GM21576 (cell line): ENCODE measurements around the gene CCL18.
"Not testable (repeated sequence)": the region's sequence is repeated elsewhere in the genome, so short reads cannot be mapped to it uniquely, and the experiment has no call there.

Experiments used
- ATAC-seq: cut with Tn5 transposase; IDR thresholded peaks from one replicate; pipeline ENCODE4 v1.9.1; 2021; ENCODE audit warnings: mild to moderate bottlenecking, moderate library complexity; ENCODE audit not compliant: unreplicated experiment

CCL18 gene

DNA sequence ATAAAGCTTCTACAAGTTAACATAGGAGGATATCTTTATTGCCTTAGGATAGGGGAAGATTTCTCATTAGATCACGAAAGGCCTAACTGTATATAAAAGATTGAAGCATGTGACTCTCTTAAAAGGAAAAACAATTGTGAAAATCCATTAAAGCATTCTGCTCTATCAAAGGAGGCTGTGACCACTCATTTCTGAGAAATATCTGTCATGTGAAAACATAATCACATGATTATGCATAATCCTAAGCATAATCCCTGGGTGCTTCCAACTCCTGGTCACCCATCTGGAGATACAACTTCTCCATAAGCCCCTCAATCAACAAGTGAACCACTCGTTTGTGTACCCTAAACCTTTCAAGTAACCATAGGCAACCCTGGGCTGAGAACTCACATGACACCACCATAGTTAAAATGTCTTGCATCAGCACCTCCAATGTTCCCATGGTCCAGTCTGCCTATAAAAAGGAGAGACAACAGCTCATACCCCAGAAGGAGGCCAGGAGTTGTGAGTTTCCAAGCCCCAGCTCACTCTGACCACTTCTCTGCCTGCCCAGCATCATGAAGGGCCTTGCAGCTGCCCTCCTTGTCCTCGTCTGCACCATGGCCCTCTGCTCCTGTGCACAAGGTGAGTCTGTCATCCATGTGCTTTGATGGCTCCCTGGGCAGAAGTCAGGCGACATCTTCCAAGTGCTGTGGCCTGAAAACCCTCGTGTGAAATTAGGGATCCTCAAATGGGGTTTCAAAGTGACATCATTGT is at the start of gene CCL18:
Gene CCL18, plus strand, starts transcription at position 487 of the 756 bp plus-strand sequence. Its CDS starts 71 bp downstream, at position 558.
- ATAC-seq = no peak

DNA sequence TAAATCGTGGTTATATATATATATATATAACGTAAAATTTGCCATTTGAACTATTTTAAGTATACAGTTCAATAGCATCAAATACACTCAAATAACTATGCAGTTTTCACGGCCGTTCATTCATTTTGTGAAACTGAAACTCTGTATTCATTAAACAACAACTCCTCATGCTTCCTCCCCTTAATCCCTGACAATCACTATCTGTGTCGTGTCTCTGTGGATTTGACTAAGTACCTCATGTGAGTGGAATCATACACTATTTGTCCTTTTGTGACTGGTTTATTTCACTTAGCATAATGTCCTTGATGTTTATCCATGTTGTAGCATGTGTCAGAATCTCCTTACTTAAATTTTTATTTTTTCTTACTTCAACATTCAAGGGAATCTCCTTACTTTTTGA is 49.1 kb upstream of the CCL18 start:
- ATAC-seq = no peak

- not testable (repeated sequence) for ATAC-seq
Observed at GRCh38 chr17:36015895-36016294, 48.2 kb upstream of the CCL18 start.

DNA sequence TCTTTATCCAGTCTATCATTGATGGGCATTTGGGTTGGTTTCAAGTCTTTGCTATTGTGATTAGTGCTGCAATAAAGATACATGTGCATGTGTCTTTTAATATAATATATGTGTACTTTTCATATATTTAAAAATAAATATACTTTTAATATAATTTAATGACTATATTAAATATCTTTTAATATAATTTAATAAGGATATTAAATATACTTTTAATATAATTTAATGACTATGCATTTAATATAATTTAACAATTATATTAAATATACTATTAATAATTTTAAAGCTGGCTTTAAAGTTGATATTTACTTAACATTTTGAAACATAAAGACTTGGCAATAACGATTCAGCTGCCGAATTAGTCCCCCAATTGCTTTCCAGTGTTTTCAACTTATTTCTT is 47.5 kb upstream of the CCL18 start:
- ATAC-seq = no peak

- no peak for ATAC-seq
Observed at GRCh38 chr17:36017799-36018198, 46.3 kb upstream of the CCL18 start, which contains the start of gene CCL23. TSS of gene CCL23 (minus strand) at chr17:36017972. CDS start at chr17:36017897, 75 bp downstream.

- no peak for ATAC-seq
Observed at GRCh38 chr17:36019423-36019822, 44.6 kb upstream of the CCL18 start.

- ATAC-seq = no peak
Observed at GRCh38 chr17:36024106-36024869, 39.8 kb upstream of the CCL18 start.

DNA sequence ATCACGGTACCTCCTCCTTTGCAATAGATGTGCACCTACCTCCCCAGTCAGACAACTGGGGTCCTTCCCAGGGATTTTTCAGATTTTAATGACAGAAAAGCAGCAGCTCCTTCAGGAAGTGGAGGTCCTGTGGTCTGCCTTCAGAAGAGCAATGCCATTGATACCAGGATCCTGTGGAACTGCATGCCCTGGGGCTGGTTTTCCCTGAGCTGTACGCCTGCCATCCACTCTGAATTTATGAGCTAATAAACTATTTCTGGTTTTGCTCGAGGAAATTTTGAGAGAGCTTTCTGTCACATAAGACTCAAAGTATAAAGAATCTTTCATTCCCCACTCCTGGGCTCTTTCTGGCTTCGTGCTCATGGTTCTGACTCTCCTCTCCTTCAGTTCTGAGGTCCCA is 36.3 kb upstream of the CCL18 start:
- no peak for ATAC-seq

GRCh38 chr17:36030956-36031355 is 33.1 kb upstream of the CCL18 start:
- ATAC-seq = no peak

DNA sequence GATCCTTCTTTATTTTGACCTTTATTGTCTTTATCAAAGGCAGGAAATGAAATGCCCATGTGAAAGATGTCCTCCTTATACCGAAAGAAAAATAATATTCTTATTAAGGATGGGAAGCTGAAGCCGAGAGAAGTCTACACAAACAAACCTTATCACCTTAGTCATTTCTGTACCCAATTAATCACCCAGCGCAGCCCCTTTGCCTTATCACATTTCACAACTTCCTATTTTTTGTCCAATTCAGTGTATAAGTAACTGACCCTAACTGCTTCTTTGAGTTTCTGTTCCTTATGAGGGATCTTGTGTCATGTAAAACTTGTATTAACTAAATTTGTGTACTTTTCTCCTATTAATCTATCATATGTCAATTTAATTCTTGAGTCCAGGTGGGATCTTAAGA is 29.9 kb upstream of the CCL18 start:
- no peak for ATAC-seq

GRCh38 chr17:36036235-36036634 is 27.8 kb upstream of the CCL18 start:
- no peak for ATAC-seq

GRCh38 chr17:36048066-36048465 is 16.0 kb upstream of the CCL18 start:
- no peak for ATAC-seq

DNA sequence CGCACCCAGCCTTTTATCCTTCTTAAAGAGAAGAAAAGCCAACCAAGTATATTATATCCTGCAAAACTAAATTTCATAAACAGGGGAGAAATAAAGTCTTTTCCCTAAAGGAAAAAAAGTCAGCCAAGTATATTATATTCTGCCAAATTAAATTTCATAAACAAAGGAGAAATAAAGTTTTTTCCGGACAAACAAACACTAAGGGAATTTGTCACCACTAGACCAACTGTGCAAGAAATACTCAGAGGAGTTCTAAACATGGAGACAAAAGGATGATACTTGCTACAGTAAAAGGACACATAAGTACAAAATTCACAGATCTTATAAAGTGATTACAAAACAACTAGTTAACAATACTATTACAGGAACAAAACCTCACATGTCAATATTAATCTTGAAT is 14.4 kb upstream of the CCL18 start:
- ATAC-seq = no peak

DNA sequence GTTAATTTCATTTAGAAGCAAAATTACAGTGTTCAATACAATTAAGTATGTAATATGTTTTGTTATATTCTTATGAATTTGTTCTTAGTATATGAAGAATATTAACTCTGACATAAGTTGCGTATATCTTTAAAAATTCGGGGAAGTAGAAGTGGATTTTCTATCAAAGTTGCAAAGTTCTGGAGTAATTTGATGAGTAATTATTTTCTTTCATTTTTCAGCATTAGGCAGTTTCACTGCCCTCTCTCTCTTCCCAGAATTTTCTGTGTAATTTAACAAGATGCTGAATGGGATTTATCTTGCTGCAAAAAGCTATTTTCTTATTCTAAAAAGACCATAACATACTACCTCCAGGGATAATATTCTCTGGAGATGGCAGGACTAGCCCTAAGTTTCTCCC is 8.9 kb upstream of the CCL18 start:
- ATAC-seq = no peak

DNA sequence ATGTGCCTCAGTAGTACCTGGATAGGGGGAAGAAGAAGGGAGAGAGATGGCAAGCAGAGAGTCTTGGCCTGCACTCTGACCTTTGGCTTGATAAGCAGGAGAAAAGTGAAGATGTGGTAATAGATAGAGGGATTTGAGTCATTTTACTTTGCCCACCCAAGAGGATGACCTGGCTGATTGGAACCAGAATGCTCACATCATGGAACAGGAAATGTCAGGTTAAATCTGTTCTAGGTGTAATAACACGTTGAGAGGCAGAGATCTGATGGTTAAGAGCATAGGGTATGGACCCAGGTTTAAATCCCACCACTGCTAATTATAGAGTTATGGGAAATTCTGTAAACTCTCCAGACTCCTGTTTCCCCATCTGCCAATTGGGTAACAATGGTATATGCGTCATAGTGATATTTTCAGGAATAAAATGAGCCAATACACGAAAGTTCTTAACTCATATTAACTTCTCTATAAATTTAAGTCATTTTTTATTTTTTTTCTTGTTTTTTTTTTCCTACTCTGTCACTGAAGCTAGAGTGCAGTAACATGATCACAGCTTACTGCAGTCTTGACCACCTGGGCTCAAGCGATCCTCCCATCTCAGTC is 8.1 kb upstream of the CCL18 start:
- no peak for ATAC-seq

GRCh38 chr17:36057911-36058310 is 6.2 kb upstream of the CCL18 start:
- no peak for ATAC-seq

- ATAC-seq = no peak
Observed at GRCh38 chr17:36059406-36059805, 4.7 kb upstream of the CCL18 start.

- ATAC-seq = no peak
Observed at GRCh38 chr17:36060816-36061215, 3.3 kb upstream of the CCL18 start.

DNA sequence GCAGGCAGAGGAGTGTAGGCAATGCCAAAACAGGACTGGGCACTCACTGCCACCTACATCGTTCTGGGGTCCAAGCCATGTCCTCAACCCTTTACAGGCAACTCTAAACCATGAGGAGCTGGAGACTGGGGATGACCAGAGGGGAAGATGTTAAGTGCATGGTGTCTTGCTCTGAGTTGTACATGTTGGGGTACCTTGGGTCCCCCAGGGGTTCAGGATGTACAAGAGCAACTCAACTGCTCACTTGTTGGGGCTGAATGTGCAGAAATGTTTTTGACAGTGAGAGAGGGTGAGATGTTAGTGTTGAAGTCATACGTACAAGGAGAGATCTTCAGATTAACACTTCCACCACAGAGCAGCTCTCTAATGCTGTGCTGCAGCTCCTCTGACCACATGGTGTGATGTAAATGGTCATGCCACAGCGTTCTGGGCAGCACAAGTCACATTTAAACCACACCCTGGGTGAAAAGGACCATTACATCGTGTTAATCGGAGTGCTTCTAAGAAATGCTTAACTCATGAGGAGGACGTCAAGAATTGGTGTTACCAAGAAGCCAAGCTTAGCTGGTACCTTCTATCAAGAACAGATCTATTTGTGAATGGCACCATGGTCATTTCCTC is 2.4 kb downstream of the CCL18 start:
- no peak for ATAC-seq

GRCh38 chr17:36068524-36068923 is 4.5 kb downstream of the CCL18 start:
- ATAC-seq = no peak

DNA sequence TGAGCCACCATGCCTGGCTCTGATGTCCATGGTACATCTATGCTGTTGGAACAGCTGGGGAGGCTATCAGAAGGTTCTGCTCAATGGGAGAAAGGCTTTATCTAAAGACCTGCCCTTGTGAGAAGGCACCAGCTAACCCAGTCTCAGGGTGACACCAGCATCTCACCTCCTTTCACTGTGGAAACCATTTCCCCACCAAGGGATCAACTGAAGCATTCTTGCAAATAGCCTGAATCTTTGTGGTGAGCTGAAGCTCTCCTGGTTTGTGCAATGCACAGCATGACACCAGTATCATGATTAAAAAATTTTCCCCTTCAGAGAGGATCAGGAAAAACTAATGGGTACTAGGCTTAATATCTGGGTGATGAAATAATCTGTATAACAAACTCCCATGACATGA is 5.1 kb downstream of the CCL18 start:
- ATAC-seq = no peak
